GM12801 (cell line): Measurements from ENCODE around the gene GLA.

Source experiments
- TF ChIP-seq, protein P1 (sequence below): IDR thresholded peaks from one replicate; pipeline ENCODE4 v1.5.1; 2011; ENCODE audit warnings: control low read depth; ENCODE audit not compliant: insufficient read length; ENCODE audit errors: extremely low read depth

GLA gene

DNA sequence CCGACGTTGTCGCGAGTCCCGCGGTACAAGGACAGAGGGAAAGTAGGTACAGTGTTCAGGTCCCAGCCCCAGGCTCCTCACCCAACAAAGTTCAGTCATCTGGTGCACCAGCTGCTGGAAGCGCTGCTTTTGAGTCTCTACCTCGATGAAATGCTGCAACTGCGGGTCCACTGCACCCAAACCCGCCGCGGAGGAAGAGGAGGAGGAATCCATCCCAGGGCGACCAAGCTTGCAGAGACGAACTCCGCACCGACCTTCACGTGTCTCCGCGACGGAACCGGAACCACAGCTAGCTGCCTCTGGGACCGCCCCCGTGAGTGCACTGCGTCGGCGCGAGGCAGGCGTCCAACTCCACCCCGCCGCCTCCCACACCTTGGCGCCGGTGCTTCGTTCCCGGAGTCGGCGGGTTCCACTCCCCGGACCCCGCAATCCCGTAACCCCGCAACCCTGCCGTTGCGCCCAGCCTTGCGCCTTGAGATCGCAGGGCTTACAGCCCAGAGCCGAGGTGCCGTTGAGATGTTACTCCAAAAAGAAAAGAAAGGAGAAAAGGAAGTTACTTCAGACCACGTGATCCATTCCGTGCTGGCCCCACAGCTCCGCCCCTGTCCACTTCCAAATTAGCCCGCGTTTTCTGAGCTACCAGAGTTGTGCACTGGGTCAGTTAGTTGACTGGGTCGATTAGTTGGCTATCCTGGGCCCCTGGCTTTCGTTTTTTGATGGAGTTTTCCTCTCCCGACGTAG is 59.1 kb downstream of the GLA start, which contains the start of gene TIMM8A:
TIMM8A (minus strand) TSS at position 291 of the 741 bp plus-strand sequence; CDS start at position 213, 78 bp downstream.
- TF ChIP-seq, protein P1, sequence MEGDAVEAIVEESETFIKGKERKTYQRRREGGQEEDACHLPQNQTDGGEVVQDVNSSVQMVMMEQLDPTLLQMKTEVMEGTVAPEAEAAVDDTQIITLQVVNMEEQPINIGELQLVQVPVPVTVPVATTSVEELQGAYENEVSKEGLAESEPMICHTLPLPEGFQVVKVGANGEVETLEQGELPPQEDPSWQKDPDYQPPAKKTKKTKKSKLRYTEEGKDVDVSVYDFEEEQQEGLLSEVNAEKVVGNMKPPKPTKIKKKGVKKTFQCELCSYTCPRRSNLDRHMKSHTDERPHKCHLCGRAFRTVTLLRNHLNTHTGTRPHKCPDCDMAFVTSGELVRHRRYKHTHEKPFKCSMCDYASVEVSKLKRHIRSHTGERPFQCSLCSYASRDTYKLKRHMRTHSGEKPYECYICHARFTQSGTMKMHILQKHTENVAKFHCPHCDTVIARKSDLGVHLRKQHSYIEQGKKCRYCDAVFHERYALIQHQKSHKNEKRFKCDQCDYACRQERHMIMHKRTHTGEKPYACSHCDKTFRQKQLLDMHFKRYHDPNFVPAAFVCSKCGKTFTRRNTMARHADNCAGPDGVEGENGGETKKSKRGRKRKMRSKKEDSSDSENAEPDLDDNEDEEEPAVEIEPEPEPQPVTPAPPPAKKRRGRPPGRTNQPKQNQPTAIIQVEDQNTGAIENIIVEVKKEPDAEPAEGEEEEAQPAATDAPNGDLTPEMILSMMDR = no peak

DNA sequence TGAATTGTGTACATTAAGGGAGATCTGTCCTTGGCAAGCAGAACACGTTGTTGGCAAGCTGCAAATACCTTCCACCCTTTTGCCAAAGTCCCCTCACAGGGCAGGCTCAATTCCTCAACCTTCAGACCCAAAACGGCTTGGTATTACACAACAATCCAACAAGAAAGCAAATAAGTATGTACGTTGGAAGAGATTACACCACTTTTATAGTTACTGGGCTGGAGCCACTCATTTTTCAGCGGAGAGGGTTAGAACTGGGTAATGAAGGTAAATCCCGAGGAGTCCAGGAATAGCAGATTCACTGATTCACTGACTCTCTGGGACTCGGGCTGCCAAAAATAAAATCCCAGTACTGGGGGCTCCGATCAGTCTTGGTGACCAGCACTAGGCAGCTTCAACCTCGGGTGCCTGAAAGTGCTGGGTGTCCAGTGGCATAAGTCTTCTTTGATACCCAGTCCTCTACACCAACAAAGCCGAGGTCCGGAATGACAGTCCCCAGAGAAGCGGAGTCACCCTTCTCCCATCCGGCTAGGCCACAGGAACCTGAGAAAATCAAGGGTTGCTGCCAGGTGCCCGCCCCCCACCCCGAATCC is 59.8 kb downstream of the GLA start:
- TF ChIP-seq, protein P1 = no peak
